ENCODE results near the gene MCFD2. TPM values are rescaled to one million over a fixed set of nuclear protein-coding genes. Genes with fewer than 3 reads are reported as not detected.
A peak's percentile ranks its signal among the peaks of the same experiment; 100 is the strongest.

The MCFD2 gene
- polyA plus RNA-seq, 3 donors = 82.7 to 90.1 (median 87.1) TPM

DNA sequence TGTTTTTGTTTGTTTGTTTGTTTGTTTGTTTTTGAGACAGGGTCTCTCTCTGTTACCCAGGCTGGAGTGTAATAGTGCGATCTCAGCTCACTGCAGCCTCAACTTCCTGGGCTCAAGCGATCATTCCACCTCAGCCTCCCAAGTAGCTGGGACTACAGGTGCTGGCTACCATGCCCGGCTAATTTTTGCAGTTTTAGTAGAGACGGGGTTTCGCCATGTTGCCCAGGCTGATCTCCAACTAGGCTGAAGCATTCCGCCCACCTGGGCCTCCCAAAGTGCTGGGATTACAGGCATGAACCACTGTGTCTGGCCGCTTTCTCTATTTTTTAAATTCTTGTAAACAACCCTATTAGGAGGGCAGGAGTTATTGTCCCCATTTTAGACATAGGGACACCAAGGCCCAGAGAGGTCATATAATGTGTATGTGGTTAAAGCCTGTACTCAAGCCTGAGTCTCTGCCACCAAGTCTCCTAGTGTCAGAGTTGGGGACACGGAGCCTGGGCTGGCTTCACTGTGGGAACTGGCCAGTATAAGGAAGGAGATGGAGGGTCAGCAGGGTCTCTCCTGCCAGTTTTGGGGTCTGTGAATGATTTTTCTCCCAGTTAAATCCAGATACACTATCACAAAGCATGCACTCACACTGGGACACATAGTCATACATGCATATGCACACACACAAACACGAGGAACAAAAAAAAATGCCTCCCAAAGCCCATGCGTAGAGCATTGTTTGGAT lies 27.5 kb upstream of the MCFD2 start:
- DNase-seq = no peak

DNA sequence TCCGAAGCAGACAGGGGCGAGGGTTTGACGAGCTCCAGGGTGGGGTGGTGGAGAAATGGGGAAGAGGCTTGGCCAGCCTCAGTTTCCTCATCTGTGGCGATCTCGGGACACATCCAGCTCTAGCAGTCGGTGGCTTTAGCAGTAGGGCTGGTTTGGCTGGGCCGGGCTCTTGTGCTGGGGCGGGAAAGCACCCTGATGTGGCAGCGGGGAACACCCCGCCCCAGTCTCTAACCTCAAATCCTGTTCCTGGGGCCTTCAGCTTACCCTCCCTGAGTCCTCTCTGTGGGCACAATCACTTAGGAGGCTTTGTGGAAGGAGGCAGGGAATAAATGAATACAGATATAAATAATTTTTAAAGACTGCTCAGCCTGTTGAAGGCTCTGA lies 26.5 kb upstream of the MCFD2 start:
- no peak for DNase-seq

DNA sequence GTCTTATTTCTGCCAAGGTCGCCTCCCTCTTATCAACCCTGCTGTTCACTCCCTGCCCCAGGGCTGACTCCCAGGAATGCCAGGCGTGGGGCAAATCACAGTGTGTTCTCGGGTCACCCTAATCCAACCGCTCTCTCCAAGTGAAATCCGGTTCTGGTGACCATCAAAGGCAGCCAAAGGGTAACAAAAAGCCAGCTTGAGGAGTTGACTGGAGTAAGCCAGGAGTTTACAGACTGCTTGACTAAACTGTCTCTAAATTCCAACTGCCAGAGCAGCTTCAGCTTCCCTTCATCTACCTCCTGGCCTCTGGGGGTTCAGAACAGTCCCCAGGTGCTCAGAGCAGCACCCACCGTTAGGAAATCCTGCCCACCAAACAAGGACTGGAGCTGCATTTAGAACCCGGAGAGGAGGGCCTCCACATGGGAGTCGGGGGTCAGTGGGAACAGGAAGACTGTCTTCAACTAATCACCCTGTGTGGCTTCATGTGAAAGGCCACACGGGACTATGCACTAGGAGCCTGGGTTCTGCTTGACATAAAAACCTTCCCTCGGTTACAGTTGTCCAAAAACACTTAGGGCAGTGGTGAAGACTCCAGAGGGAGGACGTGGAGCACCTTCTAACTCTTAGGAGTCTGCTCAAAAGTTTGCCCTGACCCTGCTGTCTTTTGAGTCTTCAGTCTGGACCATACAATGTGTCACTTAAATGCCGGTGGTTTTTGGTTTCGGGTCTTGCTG lies 24.2 kb upstream of the MCFD2 start:
- DNase-seq = no peak

DNA sequence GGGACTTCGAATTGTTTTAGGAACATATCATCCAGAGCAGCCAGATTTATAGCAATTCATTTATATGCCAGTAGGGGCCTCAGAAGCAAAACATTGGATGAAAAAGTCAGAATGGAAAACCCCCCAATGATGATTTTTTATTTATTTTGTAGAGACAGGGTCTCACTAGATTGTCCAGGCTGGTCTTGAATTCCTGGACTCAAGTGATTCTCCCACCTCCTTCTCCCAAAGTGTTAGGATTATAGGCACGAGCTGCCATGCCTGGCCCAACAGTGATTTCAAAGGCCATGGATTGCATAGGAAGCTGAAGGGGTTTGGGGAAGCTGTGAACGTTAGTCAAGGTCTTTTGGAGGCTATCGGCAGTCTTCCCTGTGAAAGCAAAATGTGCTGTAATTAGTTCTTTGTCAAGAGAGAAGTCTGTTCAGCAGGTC lies 21.9 kb upstream of the MCFD2 start:
- DNase-seq = no peak

DNA sequence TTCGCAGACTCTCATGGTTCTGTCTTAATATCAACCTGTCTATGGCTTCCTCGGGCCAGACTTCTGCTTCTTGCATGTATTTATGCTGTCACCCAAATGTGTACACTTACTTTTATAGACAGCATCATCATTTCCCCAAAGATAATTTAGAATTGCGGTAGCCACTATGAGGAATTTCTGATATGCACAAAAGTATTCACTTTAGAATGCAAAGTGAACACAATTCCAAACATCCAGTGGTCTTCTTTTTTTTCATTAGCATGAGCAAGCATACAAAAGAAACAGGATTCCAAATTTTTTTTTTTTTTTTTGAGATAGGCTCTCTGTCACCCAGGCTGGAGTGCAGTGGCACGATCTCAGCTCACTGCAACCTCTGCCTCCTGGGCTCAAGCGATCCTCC lies 21.0 kb upstream of the MCFD2 start:
- no peak for DNase-seq

DNA sequence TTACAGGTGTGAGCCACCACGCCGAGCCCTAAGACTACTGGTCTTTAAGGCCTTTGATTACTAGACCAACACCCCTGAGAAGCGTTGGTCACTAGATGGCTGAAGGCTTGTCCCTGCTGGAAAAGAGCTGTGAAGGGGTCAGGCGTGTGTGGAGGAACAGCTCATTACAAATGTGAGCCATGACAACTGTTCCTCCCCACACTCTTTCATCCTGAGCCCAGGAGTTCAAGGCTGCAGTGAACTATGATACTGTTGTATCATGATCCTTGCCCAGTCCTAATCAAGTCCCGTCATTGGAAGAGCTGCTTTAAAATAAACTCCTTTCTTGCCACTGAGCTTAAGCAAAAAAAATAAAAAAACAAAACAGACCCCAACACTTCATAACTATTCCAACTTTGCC lies 19.5 kb upstream of the MCFD2 start:
- no peak for DNase-seq

DNA sequence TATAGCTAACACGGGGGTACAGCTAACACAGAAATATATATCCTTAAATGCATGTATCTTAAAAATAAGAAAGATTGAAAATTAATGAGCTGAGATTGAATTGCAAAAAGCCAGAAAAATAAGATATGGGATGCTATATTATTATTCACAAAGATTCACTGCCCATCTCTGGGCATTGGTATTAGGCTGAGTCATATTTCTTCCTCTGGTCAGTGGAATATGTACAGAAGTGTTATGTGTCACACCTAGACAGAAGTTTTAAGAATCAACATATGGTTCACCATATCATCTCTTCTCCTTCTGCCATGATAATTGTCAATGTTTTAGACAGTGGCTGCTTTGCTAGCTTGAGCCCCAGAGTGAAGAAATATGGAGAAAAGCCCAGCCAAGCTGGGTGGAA lies 14.0 kb upstream of the MCFD2 start:
- no peak for DNase-seq

DNA sequence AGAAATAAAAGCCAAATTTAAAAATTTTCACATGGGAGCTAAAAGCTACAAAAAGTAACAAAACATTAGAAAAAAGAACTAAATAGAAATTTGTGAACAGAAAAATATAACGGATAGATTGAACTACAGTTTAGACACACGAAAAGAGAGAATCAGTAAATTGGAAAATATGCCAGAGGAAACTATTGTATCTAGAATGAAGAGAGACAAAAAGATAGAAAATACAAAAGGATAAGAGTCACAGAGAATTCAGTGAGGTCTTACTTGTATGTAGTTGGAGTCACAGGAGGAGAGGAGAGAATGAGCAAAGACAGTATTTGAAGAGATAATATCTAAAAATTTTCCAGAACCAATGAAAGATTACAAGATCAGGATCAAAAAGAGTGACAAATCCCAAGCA lies 11.3 kb upstream of the MCFD2 start:
- DNase-seq = no peak

DNA sequence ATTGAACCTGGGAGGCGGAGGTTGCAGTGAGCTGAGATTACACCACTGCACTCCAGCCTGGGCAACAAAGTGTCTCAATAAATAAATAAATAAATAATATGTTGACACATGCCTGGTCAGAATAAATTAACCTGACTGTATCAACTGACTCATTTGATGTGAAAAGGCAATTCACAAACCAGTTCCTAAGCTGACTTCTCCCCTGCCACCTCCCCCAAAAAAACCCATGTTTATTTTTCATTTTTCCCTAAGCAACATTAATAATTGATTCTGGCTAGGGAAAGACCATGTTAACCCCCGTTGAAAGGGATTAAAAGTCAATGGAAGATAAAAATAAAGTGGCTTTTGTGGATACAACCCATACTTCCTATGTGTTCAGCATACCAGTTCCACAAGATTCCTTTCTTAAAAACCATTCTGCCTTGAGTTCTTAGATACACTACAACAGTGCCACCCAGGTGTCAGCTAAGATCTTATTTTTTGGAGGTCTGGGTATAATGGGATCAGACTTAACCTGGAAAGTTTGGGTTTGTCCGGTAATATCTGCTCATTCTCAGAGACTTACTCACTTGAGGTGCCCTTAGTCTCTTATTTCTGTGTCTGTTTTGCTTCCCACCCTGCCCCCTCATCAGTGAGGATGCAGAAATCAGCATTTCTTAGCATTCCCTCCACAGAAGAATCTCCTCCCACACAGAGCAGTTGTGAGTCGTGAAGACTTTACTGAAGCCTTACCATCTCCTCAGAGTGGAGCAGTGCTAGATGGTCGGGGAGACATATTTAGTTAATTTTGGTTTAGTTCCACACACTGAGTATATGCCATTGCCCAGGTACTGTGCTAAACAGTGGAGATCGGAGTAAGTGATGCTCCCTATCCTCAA lies 10.1 kb upstream of the MCFD2 start:
- no peak for DNase-seq

DNA sequence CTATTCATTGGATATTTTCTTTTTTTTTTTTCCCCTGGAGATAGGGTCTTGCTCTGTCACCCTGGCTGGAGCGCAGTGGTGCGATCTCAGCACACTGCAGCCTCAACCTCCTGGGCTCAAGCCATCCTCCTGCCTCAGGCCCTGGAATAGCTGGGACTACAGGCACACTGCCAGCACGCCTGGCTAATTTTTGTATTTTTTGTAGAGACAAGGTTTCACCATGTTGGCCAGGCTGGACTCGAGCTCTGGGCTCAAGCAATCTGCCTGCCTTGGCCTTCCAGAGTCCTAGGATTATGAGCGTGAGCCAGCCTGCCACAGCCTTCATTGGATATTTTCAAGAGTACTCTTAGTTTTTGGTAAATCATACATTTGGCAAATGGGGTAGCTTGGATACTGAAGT lies 9.0 kb upstream of the MCFD2 start:
- DNase-seq = no peak

DNA sequence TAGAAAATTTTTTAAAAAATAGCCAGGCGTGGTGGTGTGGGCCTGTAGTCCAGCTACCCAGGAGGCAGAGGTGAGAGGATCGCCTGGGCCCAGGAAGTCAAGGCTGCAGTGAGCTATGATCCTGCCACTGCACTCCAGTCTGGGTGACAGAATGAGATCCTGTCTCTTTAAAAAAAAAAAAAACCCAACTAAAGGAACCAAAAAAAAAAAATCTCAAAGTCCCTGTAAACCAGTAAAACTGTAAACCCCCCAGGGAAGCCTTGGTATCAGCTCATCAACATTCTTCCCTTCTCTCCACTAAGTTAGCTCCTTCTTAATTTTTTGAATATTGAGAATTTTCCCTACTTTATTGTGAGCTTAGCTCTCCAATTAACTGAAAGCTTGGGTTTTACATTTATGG lies 8.4 kb upstream of the MCFD2 start:
- DNase-seq = no peak

DNA sequence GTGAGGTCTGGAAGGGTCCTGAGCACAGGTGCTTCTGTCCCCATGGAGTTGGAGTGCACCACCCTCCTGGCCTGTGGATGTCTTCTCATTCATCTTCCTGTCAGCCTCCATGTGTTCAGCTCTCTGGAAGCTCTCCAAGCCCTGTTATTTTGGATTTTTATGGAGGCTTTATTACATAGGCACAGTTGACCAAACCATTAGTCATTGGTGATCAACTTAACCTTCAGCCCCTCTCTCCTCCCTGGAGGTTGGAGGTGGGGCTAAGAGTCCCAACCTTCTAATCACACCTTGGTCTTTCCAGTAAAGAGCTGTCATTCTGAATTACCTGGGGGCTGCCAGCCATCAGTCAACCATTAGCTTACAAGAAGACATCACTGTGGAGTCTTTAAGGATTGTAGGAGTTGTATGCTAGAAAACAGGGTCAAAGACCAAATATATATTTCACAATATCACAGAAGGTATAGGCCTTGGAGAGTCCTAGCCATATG lies 7.5 kb upstream of the MCFD2 start:
- DNase-seq = no peak

DNA sequence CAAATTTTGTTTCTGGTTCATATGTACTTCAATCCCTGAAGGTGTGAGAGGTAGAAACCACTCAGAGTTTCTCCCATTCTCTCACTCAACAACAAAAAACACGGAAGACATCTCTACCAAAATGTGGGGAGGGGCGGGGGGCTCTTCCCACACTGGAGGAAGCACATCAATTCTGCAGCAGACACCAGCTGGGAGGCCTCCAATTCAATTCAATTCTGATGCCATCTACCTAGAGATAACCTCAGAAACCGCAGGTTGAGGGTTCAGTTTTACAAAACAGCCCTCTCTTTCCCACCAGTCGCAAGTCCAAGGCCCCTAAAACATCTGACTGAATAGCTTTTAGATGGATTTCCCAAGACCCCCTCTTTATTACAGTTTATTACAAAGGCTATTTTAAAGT lies 7.0 kb upstream of the MCFD2 start:
- DNase-seq = no peak

DNA sequence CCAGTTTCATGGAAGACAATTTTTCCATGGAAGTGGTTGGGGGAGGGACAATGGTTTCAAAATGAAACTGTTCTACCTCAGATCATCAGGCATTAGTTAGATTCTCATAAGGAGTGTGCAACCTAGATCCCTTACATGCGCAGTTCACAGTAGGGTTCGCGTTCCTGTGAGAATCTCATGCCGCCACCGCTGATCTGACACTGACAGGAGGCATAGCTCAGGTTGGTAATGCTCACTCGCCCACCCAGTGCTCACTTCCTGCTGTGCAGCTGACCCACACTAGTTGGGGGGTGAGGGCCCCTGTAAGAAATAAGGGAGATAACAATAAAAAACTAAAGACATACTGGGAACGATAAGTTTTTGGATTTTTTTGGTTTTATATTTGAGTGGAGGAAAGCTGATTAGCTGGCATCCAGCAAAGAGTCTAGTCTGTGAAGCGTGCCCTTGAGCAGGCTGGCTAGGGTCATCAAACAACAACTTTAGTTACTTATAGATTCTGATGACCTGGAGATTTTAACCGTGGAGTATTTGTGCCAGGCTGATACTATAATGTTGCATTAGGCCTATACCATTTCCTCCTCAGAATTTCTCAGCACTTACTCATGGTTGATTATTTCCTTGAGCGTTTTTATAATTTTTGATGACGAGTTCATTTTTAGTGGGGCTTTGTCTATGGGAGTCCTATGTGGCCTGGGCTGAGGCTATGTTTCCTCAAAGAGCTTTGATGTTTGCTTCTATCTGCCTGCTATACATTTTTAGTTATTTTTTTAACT lies 6.3 kb upstream of the MCFD2 start:
- DNase-seq = no peak

DNA sequence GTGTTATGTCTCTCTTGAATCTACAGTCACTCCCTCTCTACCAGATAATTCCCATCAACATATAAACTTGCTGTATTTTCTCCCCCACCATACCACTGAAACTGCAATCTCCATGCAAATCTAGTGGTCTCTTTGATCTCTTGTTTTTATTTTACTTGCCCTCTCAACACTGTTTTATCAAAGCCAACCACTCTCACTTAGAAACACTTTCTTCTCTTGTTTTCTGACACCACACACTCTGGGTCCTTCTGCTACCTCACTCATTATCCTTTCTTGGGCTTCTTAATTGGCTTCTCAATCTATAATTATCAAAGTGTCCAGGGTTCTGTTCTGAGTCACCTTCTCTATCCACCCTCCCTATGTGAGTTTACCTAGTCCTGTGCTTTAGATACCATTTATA lies 2.0 kb upstream of the MCFD2 start:
- no peak for DNase-seq

DNA sequence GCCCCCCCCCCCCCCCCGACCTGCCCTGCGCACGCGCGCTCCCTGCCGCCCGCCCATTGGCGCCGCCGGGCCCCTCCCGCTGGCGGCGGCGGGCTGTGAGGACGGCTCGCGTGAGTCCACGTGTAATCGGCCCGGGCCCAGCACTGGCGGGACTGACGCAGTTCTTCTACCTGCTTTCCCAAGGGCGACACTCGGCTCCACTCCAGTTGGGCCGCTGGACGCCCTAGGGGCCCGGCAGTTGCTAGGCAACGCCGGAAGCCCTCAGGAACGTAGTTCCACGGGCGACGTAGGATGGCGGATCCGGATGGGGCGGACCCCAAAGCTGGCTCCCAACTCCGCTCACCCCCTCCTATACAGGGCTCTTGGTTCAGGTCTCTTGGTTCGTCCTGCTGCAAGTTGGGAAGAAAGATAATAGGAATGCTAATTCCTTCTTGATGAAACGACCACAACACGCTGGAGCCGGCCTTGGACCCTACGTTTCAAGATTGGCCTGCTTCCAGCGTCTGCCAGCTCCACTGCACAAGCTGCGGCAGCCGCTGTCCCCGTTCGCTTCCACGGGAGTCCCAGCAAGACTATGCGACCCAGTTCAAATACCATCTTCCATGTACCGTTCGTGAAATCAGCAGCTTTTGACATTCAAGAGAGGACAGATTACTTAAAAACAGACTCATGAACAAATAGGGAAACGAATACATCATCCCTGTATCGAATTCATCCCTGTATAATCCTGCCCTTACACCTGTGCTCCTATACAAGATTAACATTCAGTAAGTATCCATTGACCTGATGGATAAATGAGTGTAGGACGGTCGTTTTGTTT lies 415 bp upstream of the MCFD2 start:
- DNase-seq = peak; percentile 90

DNA sequence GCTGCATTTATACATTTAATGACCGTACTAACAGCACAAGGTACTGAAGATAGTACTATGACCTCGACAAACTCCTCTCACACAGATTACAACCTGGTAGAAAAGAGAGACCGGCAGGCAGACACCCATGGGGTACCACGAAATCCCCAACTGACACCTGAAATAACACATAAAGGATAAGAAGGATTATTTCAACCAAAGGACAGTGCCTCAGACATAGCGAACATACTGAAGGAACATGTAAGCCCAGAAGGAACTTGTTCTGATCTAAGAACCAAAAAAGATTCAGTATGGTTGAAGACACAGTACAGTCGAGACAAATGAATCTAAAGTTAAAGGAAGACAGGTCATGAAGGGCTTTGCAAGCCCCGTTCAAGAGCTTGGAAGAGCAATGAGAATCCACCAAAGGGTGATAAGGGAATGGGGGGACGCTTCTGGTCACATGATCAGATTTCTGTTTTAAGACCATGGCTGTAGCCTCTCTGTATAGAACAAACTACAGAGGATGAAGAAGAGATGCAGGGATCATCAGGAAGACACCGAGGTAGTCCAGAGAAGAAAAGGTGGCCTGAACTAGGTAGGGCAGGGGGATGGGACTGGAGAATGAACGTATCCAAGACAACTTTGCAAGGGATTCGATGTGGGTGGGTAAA lies 902 bp downstream of the MCFD2 start:
- DNase-seq = no peak

DNA sequence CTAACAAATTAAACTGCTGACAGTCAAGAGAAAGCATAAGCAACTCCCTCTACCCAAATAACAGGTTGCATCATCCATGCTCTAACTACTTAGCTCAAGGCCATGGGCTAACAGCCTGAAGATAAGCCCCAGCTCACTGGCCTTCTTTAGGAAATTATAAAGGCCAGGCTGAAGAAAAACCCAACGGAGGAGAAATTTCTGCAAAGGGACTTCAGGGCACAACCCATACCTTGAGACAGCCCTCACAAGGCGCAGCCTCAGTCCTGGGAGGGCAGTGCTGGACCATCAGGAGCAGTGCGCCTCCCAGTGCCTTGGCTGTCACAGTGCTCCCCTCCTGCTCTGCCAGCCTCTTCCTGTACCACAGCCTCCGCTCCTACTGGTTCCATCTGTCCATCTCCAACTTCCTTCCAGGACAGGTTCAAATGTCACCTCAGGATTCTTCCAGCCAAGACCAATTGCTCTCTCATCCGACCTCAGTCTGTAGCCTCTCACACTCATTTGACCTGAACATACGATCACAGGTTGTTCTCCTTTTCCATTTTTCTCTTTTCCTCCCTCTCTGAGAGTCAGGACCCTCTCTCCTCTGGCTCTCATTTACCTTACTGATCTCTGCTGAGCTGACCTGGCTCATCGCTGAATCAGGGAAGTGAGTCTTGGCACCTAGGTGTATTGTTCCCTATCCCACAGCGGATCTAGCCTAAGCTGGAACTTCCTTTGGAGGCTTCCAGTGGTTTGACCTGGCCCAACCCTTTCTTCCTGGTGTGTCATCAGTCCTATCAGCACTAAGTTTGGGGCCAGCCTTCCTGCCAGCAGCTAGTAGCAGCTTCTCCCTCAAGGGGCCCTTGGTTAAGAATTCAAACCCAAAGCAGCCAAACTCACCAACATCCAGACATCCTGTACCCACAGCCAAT lies 1.9 kb downstream of the MCFD2 start:
- DNase-seq = no peak

DNA sequence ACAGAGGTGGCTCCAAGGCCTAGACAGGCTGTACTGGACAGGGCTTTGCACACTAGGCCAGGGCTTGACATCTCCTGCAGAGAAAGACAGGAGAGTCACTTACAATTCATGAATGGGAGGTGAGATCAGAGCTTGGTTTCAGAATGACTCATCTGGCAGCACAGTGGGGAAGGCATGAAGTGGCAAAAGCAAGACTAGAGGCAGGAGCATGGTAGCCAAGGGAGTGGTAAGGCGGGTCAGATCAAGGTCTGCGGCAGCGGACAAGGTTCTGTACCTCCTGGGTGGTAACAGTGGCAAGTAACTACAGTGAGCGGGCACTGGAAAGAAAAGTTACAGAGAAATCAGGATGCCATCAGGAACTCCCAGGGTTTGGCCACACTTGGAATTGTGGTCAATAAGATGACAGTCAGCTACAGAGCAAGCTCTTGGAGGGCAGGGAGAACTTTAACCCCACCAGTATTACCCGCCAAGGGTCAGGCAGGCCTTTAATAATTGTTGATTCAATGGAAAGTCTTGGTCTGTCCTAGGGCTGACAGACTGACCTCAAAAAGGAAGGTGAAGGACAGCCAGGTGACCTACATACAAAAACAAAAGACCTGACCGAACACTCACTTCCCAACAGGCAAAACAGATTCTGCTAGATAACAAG lies 5.7 kb downstream of the MCFD2 start:
- DNase-seq = no peak

Data from renal pelvis (tissue), 4 donors.